HUES6 (cell line): ENCODE results near the gene GRAMD2A.
"Not testable (repeated sequence)": the region's sequence is repeated elsewhere in the genome, so short reads cannot be mapped to it uniquely, and the experiment has no call there.

ENCODE experiments used
- H3K27ac ChIP-seq: 2 replicates; pipeline ENCODE4 v1.7.0; 2013; ENCODE audit warnings: low read depth, mild to moderate bottlenecking, low read length, inconsistent platforms
- H3K27me3 ChIP-seq: 2 replicates; pipeline ENCODE4 v1.6.1; 2013; ENCODE audit warnings: low read length; ENCODE audit not compliant: control insufficient read depth, insufficient read depth
- H3K36me3 ChIP-seq: 2 replicates; pipeline ENCODE4 v1.6.1; 2013; ENCODE audit warnings: low read length; ENCODE audit not compliant: control insufficient read depth, insufficient read depth
- H3K4me1 ChIP-seq: 2 replicates; pipeline ENCODE4 v1.6.1; 2013; ENCODE audit warnings: low read length; ENCODE audit not compliant: control insufficient read depth, insufficient read depth
- H3K4me3 ChIP-seq: 2 replicates; pipeline ENCODE4 v1.5.1; 2013; ENCODE audit warnings: low read depth, low read length
- H3K9ac ChIP-seq: one replicate; pipeline ENCODE4 v1.6.1; 2013; ENCODE audit warnings: mild to moderate bottlenecking, low read length
- H3K9me3 ChIP-seq: 2 replicates; pipeline ENCODE4 v1.6.1; 2013; ENCODE audit warnings: low read depth, low read length; ENCODE audit not compliant: control insufficient read depth, insufficient read depth

The GRAMD2A gene

GRCh38 chr15:72174551-72175165 is 22.9 kb downstream of the GRAMD2A start:
- Histone ChIP-seq H3K36me3 (no peaks in the 10 kb centered on the region), H3K4me1 (no peaks in the 10 kb centered on the region), H3K27me3 (no peaks in the 10 kb centered on the region), H3K27ac (no peak overlapping the region), H3K9ac (no peak overlapping the region), H3K9me3 (no peaks in the 10 kb centered on the region), H3K4me3 (no peak overlapping the region)

DNA sequence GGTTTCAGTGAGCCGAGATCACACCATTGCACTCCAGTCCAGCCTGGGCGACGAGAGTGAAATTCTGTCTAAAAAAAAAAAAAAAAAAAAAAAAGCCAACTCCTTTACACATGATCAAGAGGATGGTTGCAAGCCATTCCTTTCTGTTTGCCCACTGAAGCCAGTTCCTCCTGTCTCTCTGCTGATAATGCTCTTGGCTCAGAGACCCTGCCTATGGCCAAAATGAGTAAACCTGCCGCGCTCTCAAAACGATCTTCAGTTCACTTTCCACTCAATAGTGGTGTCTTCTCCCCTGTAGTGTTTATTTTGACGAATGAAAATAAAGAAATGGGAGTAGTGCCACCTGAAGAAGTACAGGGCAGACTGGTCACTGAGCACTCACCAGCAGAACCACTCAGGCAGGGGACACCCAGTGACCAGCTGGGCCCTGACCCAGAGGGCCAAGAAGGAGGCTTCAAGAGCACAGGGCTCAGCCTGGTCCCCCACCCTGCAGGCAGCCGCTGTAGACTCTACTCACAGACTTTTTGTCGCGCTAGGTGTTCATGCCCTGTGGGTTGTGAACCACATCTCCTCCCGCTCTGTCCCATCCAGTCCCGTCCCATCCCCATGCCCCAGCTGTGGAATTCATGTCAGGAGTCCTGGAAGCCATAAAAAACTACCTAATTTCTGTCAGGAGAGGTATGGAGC is 23.6 kb downstream of the GRAMD2A start:
- H3K9me3 ChIP-seq, result no peaks in the 10 kb centered on the region
- no peaks in the 10 kb centered on the region for H3K27me3 ChIP-seq
- no peak overlapping the region for H3K4me3 ChIP-seq
- 0 out of 2 replicates have a peak, but pooled peaks cover 4% of the 10 kb centered on the region for H3K4me1 ChIP-seq
- no peak overlapping the region for H3K9ac ChIP-seq
- H3K36me3 ChIP-seq, result no peaks in the 10 kb centered on the region
- H3K27ac ChIP-seq, result no peak overlapping the region

DNA sequence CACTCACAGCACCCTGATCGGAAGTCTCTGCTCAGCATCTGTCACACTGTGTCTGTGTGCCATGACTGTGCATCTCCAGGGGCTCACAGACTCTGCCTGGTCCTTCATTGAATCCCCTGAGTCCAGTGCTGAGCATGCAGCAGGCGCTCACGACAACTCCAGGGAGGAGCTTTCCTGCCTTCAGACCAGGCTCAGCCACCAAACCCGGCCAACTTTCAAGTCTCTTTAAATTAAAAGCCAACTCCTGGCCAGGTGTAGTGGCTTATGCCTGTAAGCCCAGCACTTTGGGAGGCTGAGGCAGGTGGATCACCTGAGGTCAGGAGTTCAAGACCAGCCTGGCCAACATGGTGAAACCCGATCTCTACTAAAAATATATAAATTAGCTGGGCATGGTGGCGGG is 24.2 kb downstream of the GRAMD2A start:
- Histone ChIP-seq H3K4me1 (peaks cover 8% of the 10 kb centered on the region; the same call in 1 of the 2 replicates), H3K9ac (no peak overlapping the region), H3K27me3 (no peaks in the 10 kb centered on the region), H3K27ac (no peak overlapping the region), H3K4me3 (no peak overlapping the region), H3K36me3 (no peaks in the 10 kb centered on the region), H3K9me3 (no peaks in the 10 kb centered on the region)

DNA sequence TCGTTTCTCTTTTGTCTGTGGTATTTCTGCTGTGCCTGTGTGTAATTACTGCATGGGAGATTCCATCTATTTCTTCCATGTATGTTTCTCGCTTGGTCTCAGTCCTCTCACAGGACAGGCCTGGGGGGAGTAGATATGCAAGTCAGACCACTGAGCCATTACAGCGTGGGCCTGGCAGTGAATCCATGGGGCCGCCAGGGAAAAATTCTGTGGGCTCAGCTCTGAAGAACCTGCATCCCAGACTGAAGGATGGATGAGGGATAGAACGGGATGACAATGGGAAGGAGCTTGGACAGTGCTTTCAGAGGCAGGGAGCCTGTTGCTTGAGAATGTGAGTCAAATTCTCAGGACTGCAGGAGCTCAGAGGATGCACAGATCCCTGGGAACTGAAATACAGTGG is 24.8 kb downstream of the GRAMD2A start:
- no peaks in the 10 kb centered on the region for H3K9me3 ChIP-seq
- no peaks in the 10 kb centered on the region for H3K36me3 ChIP-seq
- H3K27me3 ChIP-seq, result no peaks in the 10 kb centered on the region
- no peak overlapping the region for H3K4me3 ChIP-seq
- H3K4me1 ChIP-seq, result peaks cover 14% of the 10 kb centered on the region; the same call in 1 of the 2 replicates
- H3K27ac ChIP-seq, result no peak overlapping the region
- H3K9ac ChIP-seq, result no peak overlapping the region

DNA sequence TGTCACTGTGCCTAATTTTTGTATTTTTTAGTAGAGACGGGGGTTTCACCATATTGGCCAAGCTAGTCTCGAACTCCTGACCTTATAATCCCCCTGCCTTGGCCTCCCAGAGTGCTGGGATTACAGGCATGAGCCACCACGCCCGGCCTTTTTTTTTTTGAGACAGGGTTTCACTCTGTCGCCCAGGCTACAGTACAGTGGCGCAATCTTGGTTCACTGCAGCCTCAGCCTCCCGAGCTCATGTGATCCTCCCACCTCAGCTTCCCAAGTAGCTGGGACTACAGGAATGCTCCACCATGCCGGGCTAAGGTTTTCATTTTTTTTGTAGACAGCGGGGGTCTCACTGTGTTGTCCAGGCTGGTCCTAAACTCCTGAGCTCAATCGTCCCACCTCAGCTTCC is 25.6 kb downstream of the GRAMD2A start:
- H3K36me3 ChIP-seq, H3K27me3 ChIP-seq, H3K9me3 ChIP-seq, H3K9ac ChIP-seq, H3K4me3 ChIP-seq, H3K27ac ChIP-seq: not testable (repeated sequence)
- peaks cover 14% of the 10 kb centered on the region; the same call in 1 of the 2 replicates for H3K4me1 ChIP-seq

GRCh38 chr15:72170691-72171090 is 26.9 kb downstream of the GRAMD2A start:
- no peaks in the 10 kb centered on the region for H3K36me3 ChIP-seq
- H3K27ac ChIP-seq, result no peak overlapping the region
- no peaks in the 10 kb centered on the region for H3K9me3 ChIP-seq
- H3K4me3 ChIP-seq, result no peak overlapping the region
- peaks cover 14% of the 10 kb centered on the region; the same call in 1 of the 2 replicates for H3K4me1 ChIP-seq
- no peaks in the 10 kb centered on the region for H3K27me3 ChIP-seq
- no peak overlapping the region for H3K9ac ChIP-seq

- Histone ChIP-seq H3K9me3 (no peaks in the 10 kb centered on the region), H3K36me3 (no peaks in the 10 kb centered on the region), H3K4me1 (peaks cover 14% of the 10 kb centered on the region; the same call in 1 of the 2 replicates), H3K9ac (no peak overlapping the region), H3K4me3 (no peak overlapping the region), H3K27me3 (no peaks in the 10 kb centered on the region), H3K27ac (no peak overlapping the region)
Measured at GRCh38 chr15:72169921-72170611, 27.5 kb downstream of the GRAMD2A start.

GRCh38 chr15:72169236-72169920 is 28.2 kb downstream of the GRAMD2A start:
- no peak overlapping the region for H3K9ac ChIP-seq
- H3K9me3 ChIP-seq, result no peaks in the 10 kb centered on the region
- H3K27ac ChIP-seq, result no peak overlapping the region
- no peak overlapping the region for H3K4me3 ChIP-seq
- H3K4me1 ChIP-seq, result peaks cover 14% of the 10 kb centered on the region; the same call in 1 of the 2 replicates
- no peaks in the 10 kb centered on the region for H3K27me3 ChIP-seq
- H3K36me3 ChIP-seq, result no peaks in the 10 kb centered on the region

DNA sequence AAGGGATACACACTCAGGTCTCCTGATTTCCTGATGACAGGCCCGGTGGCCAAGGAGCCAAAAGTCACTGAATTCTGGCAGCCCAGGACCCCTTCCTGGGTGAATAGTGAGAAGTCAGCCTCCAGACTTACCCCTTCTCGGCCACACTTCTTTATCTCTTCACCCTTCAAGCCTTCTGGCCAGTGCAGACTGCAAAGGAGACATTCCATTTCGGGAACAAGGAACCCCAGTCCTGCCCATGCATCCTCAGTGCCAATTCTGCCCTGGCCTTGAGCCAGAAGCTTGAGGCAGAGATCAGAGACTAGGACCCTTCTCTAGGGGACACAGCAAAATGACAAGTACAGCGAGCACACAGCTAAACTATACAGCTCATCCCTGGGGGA is 28.8 kb downstream of the GRAMD2A start:
- H3K9me3 ChIP-seq, result no peaks in the 10 kb centered on the region
- H3K27ac ChIP-seq, result no peak overlapping the region
- peaks cover 14% of the 10 kb centered on the region; the same call in 1 of the 2 replicates for H3K4me1 ChIP-seq
- H3K9ac ChIP-seq, result no peak overlapping the region
- H3K36me3 ChIP-seq, result no peaks in the 10 kb centered on the region
- H3K4me3 ChIP-seq, result no peak overlapping the region
- no peaks in the 10 kb centered on the region for H3K27me3 ChIP-seq

GRCh38 chr15:72168131-72168807 is 29.3 kb downstream of the GRAMD2A start:
- no peaks in the 10 kb centered on the region for H3K36me3 ChIP-seq
- peaks cover 14% of the 10 kb centered on the region; the same call in 1 of the 2 replicates for H3K4me1 ChIP-seq
- no peak overlapping the region for H3K27ac ChIP-seq
- H3K4me3 ChIP-seq, result no peak overlapping the region
- H3K27me3 ChIP-seq, result no peaks in the 10 kb centered on the region
- no peak overlapping the region for H3K9ac ChIP-seq
- H3K9me3 ChIP-seq, result no peaks in the 10 kb centered on the region
